Measurements from ENCODE around the gene DAO. TPM values are rescaled to one million over a fixed set of nuclear protein-coding genes. Genes with fewer than 3 reads are reported as not detected.

DAO gene
- polyA plus RNA-seq, 1 donor from 2014 or later = not detected

- no peaks in the 10 kb centered on the region for H3F3A ChIP-seq (ENCODE audit: insufficient read depth, low read length, poor library complexity, severe bottlenecking)
- no peak overlapping the region for H2AFZ ChIP-seq (ENCODE audit: low read depth, low read length)
- H3K4me2 ChIP-seq (ENCODE audit: low read length) = no peak overlapping the region
- H3K9ac ChIP-seq (ENCODE audit: low read length) = no peak overlapping the region
- H3K9me2 ChIP-seq (ENCODE audit: insufficient read depth, low read length) = no peaks in the 10 kb centered on the region
- H3K9me3 ChIP-seq (ENCODE audit: low read length) = no peaks in the 10 kb centered on the region
- no peaks in the 10 kb centered on the region for H3K79me2 ChIP-seq (replicated peaks; ENCODE audit: insufficient read depth, low read length)
- TF ChIP-seq EP300 (conservative IDR thresholded peaks at IDR 0.05; ENCODE audit: poor library complexity, severe bottlenecking) (no peak), MXI1 (conservative IDR thresholded peaks at IDR 0.05; ENCODE audit: poor library complexity, severe bottlenecking) (no peak), RAD21 (conservative IDR thresholded peaks at IDR 0.05) (no peak), TAF1 (IDR thresholded peaks at IDR 0.05; ENCODE audit: low read depth) (no peak), EZH2 (IDR thresholded peaks at IDR 0.05; ENCODE audit: borderline replicate concordance, insufficient read depth, low read length, poor library complexity, severe bottlenecking) (no peak), POLR2AphosphoS5 (IDR thresholded peaks at IDR 0.05) (no peak), SMC3 (conservative IDR thresholded peaks at IDR 0.05; ENCODE audit: poor library complexity) (no peak)
- TF ChIP-seq, protein P1, sequence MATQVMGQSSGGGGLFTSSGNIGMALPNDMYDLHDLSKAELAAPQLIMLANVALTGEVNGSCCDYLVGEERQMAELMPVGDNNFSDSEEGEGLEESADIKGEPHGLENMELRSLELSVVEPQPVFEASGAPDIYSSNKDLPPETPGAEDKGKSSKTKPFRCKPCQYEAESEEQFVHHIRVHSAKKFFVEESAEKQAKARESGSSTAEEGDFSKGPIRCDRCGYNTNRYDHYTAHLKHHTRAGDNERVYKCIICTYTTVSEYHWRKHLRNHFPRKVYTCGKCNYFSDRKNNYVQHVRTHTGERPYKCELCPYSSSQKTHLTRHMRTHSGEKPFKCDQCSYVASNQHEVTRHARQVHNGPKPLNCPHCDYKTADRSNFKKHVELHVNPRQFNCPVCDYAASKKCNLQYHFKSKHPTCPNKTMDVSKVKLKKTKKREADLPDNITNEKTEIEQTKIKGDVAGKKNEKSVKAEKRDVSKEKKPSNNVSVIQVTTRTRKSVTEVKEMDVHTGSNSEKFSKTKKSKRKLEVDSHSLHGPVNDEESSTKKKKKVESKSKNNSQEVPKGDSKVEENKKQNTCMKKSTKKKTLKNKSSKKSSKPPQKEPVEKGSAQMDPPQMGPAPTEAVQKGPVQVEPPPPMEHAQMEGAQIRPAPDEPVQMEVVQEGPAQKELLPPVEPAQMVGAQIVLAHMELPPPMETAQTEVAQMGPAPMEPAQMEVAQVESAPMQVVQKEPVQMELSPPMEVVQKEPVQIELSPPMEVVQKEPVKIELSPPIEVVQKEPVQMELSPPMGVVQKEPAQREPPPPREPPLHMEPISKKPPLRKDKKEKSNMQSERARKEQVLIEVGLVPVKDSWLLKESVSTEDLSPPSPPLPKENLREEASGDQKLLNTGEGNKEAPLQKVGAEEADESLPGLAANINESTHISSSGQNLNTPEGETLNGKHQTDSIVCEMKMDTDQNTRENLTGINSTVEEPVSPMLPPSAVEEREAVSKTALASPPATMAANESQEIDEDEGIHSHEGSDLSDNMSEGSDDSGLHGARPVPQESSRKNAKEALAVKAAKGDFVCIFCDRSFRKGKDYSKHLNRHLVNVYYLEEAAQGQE (IDR thresholded peaks at IDR 0.05; ENCODE audit: borderline replicate concordance) = no peak
- TF ChIP-seq, protein P2, sequence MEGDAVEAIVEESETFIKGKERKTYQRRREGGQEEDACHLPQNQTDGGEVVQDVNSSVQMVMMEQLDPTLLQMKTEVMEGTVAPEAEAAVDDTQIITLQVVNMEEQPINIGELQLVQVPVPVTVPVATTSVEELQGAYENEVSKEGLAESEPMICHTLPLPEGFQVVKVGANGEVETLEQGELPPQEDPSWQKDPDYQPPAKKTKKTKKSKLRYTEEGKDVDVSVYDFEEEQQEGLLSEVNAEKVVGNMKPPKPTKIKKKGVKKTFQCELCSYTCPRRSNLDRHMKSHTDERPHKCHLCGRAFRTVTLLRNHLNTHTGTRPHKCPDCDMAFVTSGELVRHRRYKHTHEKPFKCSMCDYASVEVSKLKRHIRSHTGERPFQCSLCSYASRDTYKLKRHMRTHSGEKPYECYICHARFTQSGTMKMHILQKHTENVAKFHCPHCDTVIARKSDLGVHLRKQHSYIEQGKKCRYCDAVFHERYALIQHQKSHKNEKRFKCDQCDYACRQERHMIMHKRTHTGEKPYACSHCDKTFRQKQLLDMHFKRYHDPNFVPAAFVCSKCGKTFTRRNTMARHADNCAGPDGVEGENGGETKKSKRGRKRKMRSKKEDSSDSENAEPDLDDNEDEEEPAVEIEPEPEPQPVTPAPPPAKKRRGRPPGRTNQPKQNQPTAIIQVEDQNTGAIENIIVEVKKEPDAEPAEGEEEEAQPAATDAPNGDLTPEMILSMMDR (IDR thresholded peaks at IDR 0.05; ENCODE audit: poor library complexity, severe bottlenecking) = no peak
- no peaks in the 10 kb centered on the region for H3K27me3 ChIP-seq (ENCODE audit: insufficient read depth, low read depth, low read length)
- H3K27ac ChIP-seq (ENCODE audit: low read length) = no peak overlapping the region
- H3K36me3 ChIP-seq (ENCODE audit: insufficient read depth, low read length) = peaks cover 4% of the 10 kb centered on the region
- H3K4me3 ChIP-seq (ENCODE audit: low read length) = no peak overlapping the region
- H4K20me1 ChIP-seq (ENCODE audit: insufficient read depth) = no peaks in the 10 kb centered on the region
These were observed 16.4 kb downstream of the DAO start for GRCh38 chr12:108896336-108896735.

DNA sequence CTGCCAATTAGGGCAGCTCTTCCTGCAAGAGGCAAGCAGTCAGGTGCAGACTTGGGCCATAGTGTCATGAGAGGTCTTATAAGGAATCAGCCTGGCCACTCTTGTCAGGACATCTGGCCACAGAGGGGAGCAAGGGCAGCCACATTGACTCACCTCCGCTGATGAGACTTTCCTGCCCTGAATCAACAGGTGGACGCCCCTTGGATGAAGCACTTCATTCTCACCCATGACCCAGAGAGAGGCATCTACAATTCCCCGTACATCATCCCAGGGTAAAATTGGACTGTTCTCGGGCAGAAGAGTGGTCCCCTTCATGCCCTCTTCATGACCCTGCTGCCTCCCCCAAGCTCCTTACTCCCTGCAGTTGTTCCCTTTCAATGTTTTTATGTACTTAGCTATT is 16.9 kb downstream of the DAO start:
- Histone ChIP-seq H2AFZ (ENCODE audit: low read depth, low read length) (no peak overlapping the region), H3K27me3 (ENCODE audit: insufficient read depth, low read depth, low read length) (no peaks in the 10 kb centered on the region), H3K9me3 (ENCODE audit: low read length) (no peaks in the 10 kb centered on the region), H3K9me2 (ENCODE audit: insufficient read depth, low read length) (no peaks in the 10 kb centered on the region), H3F3A (ENCODE audit: insufficient read depth, low read length, poor library complexity, severe bottlenecking) (no peaks in the 10 kb centered on the region), H3K9ac (ENCODE audit: low read length) (no peak overlapping the region), H4K20me1 (ENCODE audit: insufficient read depth) (no peaks in the 10 kb centered on the region), H3K4me3 (ENCODE audit: low read length) (no peak overlapping the region), H3K79me2 (replicated peaks; ENCODE audit: insufficient read depth, low read length) (no peaks in the 10 kb centered on the region), H3K27ac (ENCODE audit: low read length) (no peak overlapping the region), H3K4me2 (ENCODE audit: low read length) (no peak overlapping the region), H3K36me3 (ENCODE audit: insufficient read depth, low read length) (peaks cover 4% of the 10 kb centered on the region)
- no peak for TF ChIP-seq TAF1 (IDR thresholded peaks at IDR 0.05; ENCODE audit: low read depth)
- no peak for TF ChIP-seq RAD21 (conservative IDR thresholded peaks at IDR 0.05)
- no peak for TF ChIP-seq POLR2AphosphoS5 (IDR thresholded peaks at IDR 0.05)
- TF ChIP-seq, protein P1 (IDR thresholded peaks at IDR 0.05; ENCODE audit: borderline replicate concordance) = no peak
- TF ChIP-seq, protein P2 (IDR thresholded peaks at IDR 0.05; ENCODE audit: poor library complexity, severe bottlenecking) = no peak
- no peak for TF ChIP-seq MXI1 (conservative IDR thresholded peaks at IDR 0.05; ENCODE audit: poor library complexity, severe bottlenecking)
- no peak for TF ChIP-seq EZH2 (IDR thresholded peaks at IDR 0.05; ENCODE audit: borderline replicate concordance, insufficient read depth, low read length, poor library complexity, severe bottlenecking)
- TF ChIP-seq SMC3 (conservative IDR thresholded peaks at IDR 0.05; ENCODE audit: poor library complexity) = no peak
- TF ChIP-seq EP300 (conservative IDR thresholded peaks at IDR 0.05; ENCODE audit: poor library complexity, severe bottlenecking) = no peak

All from neural cell (in vitro differentiated cells).